HAP-1 (cell line): ENCODE results near the gene HSCB.
"Not testable (repeated sequence)": the region's sequence is repeated elsewhere in the genome, so short reads cannot be mapped to it uniquely, and the experiment has no call there.

Experiments
- DNase-seq, 2 experiments: peaks; one replicate each; pipeline ENCODE4 v3.0.0-alpha.2; 2016 to 2020; ENCODE audit warnings: low spot score in 2 of 2
- H3K27me3 ChIP-seq: fragments of 250-450 bp; sonication (Bioruptor Pico); 2 replicates; pipeline ENCODE4 v1.5.1; 2020; ENCODE audit warnings: low read depth, mild to moderate bottlenecking, moderate library complexity
- H3K36me3 ChIP-seq: fragments of 250-450 bp; sonication (Bioruptor Pico); replicated peaks from 2 replicates; pipeline ENCODE4 v1.5.1; 2020; ENCODE audit warnings: mild to moderate bottlenecking
- H3K4me1 ChIP-seq: fragments of 250-450 bp; sonication (Bioruptor Pico); 2 replicates; pipeline ENCODE4 v1.5.1; 2020; ENCODE audit warnings: mild to moderate bottlenecking
- H3K4me3 ChIP-seq: fragments of 250-450 bp; sonication (Bioruptor Pico); 2 replicates; pipeline ENCODE4 v1.5.1; 2020; ENCODE audit warnings: mild to moderate bottlenecking, moderate library complexity
- H3K9me3 ChIP-seq: fragments of 250-450 bp; sonication (Bioruptor Pico); 2 replicates; pipeline ENCODE4 v1.5.1; 2020; ENCODE audit warnings: mild to moderate bottlenecking, moderate library complexity
- in situ Hi-C: fragments of 300-500 bp; cut with MboI; formaldehyde crosslinking; loops from 3 replicates; pipeline ENCODE4 v1.14.3; 2020; ENCODE audit warnings: low sequenced_read_pairs, inconsistent platforms, mixed read lengths

Gene HSCB

DNA sequence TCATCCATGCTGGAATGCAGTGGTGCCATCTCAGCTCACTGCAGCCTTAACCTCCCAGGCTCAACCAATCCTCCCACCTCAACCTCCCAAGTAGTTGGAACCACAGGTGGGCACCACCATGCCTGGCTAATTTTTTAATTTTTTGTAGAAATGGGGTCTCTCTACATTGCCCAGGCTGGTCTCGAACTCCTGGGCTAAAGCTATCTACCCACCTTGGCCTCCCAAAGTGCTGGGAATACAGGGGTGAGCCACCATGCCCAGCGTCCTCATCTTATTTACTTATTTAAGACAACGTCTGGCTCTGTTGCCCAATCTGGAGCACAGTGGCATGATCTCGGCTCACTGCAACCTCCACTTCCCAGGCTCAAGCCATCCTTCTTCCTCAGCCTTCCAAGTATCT is 20.2 kb downstream of the HSCB start:
- H3K4me1 ChIP-seq: peaks cover 11% of the 10 kb centered on the region
- H3K27me3 ChIP-seq, H3K4me3 ChIP-seq, H3K36me3 ChIP-seq, H3K9me3 ChIP-seq, in situ Hi-C loops, DNase-seq: not testable (repeated sequence)

DNA sequence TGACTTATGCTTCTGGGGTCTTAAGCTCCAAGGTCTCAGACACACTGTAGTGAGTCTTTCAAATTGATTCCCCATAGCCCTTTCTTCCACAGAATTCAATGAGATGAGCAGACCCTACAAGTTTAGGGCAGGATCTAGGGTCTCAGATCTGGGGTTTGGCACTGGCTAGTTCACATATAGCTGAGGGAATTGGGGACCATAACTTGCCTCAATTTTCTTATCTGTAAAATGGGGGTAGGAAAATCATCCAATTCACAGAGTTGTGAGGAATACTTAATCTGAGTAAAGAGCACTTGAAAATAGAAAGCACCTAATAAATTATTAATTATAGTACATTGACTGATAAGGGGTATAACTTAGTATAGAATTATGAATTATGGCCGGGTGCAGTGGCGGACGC is 24.8 kb downstream of the HSCB start:
- no peaks in the 10 kb centered on the region for H3K27me3 ChIP-seq
- no peak overlapping the region for H3K4me3 ChIP-seq
- no peaks in the 10 kb centered on the region for H3K9me3 ChIP-seq
- H3K36me3 ChIP-seq: no peaks in the 10 kb centered on the region
- H3K4me1 ChIP-seq: no peaks in the 10 kb centered on the region
- no peak for DNase-seq
- in situ Hi-C loops: no loop called here

DNA sequence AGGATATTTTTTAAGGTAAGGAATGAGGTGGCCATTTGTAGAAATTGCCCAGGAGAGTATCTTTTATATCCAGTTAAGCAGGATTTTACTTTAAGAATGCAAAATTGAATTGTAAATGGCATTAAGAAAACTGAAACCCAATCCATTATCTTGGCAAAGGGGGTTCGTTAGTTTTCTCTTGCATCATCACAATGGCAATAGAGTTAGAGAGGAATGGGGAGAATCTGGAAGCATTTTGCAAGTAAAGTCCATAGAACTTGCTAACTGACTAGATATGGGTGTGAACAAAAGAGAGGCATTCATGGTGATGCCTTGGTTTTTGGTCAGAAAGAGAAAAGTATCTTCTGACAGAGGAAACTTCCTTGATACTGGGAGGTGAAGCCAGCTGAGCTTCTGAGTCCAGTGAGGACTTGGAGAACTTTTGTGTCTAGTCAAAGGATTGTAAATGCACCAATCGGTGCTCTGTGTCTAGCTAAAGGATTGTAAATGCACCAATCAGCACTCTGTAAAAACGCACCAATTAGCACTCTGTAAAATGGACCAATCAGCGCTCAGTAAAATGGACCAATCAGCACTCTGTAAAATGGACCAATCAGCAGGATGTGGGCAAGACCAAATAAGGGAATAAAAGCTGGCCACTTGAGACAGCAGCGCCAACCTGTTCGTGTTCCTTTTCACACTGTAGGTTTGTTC is 27.0 kb downstream of the HSCB start:
- H3K9me3 ChIP-seq: no peaks in the 10 kb centered on the region
- no peaks in the 10 kb centered on the region for H3K36me3 ChIP-seq
- in situ Hi-C loops: no loop called here
- no peak for DNase-seq
- H3K27me3 ChIP-seq: no peaks in the 10 kb centered on the region
- no peaks in the 10 kb centered on the region for H3K4me1 ChIP-seq
- H3K4me3 ChIP-seq: no peak overlapping the region

GRCh38 chr22:28769394-28770085 is 27.7 kb downstream of the HSCB start:
- in situ Hi-C loops: no loop called here
- DNase-seq: no peak
- Histone ChIP-seq H3K9me3 (no peaks in the 10 kb centered on the region), H3K27me3 (no peaks in the 10 kb centered on the region), H3K36me3 (peaks cover 3% of the 10 kb centered on the region), H3K4me3 (no peak overlapping the region), H3K4me1 (no peaks in the 10 kb centered on the region)

- no peak for DNase-seq
- Histone ChIP-seq H3K4me3 (no peak overlapping the region), H3K27me3 (no peaks in the 10 kb centered on the region), H3K9me3 (no peaks in the 10 kb centered on the region), H3K4me1 (no peaks in the 10 kb centered on the region), H3K36me3 (peaks cover 19% of the 10 kb centered on the region)
- in situ Hi-C loops: no loop called here
Observed at GRCh38 chr22:28771195-28771791, 29.5 kb downstream of the HSCB start.

DNA sequence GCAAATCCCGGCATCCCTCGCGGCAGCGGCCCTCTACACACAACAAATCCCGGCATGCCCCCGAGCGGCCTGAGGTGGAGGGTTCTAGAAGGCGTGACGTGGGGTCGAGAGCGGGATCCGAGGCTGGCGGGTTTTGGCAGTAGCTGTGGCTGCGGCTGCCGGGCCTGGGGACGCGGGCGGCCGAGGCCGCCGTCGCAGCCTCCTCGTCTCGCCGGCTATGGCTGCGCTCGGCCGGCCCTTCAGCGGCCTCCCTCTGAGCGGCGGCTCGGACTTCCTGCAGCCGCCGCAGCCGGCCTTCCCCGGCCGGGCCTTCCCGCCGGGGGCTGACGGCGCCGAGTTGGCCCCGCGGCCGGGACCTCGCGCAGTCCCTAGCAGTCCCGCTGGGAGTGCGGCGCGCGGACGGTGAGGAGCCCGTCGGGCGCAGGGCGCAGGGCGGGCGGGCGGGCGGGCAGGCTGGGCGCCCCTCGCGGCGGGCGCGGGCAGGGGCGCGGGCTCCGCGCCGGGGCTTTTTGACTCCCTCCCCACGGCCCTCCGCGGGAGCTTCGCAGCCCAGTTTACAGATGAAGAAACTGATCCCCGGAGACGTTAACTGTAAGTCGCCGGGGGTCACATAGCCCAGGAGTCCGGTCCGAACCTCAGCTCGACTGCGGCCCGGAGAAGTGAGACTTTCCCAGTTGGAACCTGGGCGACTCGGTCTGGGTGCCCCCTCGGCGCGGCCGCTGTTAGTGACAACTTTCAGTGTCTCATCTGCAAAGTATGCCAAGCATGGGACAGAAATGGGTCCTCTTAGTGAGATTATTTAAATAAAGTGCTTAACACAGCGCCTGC is 31.0 kb downstream of the HSCB start, which contains the start of gene CCDC117:
TSS of gene CCDC117 (plus strand) at position 63 of the 828 bp plus-strand sequence. CDS start at position 218, 155 bp downstream.
- Histone ChIP-seq H3K4me1 (no peaks in the 10 kb centered on the region), H3K36me3 (peaks cover 19% of the 10 kb centered on the region), H3K9me3 (no peaks in the 10 kb centered on the region), H3K4me3 (peak within 1 kb of the TSS; percentile 68), H3K27me3 (no peaks in the 10 kb centered on the region)
- in situ Hi-C loops: no loop called here
- peak; percentile 93 to 96 for DNase-seq

GRCh38 chr22:28773461-28773867 is 31.6 kb downstream of the HSCB start:
- Histone ChIP-seq H3K4me3 (peak overlapping the region; percentile 68), H3K27me3 (no peaks in the 10 kb centered on the region), H3K36me3 (peaks cover 19% of the 10 kb centered on the region), H3K4me1 (no peaks in the 10 kb centered on the region), H3K9me3 (no peaks in the 10 kb centered on the region)
- in situ Hi-C loops: no loop called here
- no peak for DNase-seq

- in situ Hi-C loops: no loop called here
- peaks cover 19% of the 10 kb centered on the region for H3K36me3 ChIP-seq
Observed at GRCh38 chr22:28774378-28774777, 32.5 kb downstream of the HSCB start.

GRCh38 chr22:28779833-28780232 is 38.0 kb downstream of the HSCB start:
- no peak for DNase-seq
- peaks cover 46% of the 10 kb centered on the region for H3K36me3 ChIP-seq
- no peaks in the 10 kb centered on the region for H3K27me3 ChIP-seq
- H3K4me3 ChIP-seq: no peak overlapping the region
- H3K4me1 ChIP-seq: no peaks in the 10 kb centered on the region
- H3K9me3 ChIP-seq: no peaks in the 10 kb centered on the region
- in situ Hi-C loops: no loop called here

More at GRCh38 chr22:28774378-28774777, 32.5 kb downstream of the HSCB start:
- Histone ChIP-seq H3K9me3 (no peaks in the 10 kb centered on the region), H3K27me3 (no peaks in the 10 kb centered on the region), H3K4me1 (no peaks in the 10 kb centered on the region), H3K4me3 (no peak overlapping the region)
- DNase-seq: no peak

- no peaks in the 10 kb centered on the region for H3K27me3 ChIP-seq
- peaks cover 46% of the 10 kb centered on the region for H3K36me3 ChIP-seq
- no peaks in the 10 kb centered on the region for H3K4me1 ChIP-seq
- H3K4me3 ChIP-seq: no peak overlapping the region
- H3K9me3 ChIP-seq: no peaks in the 10 kb centered on the region
- DNase-seq: no peak
- in situ Hi-C loops: no loop called here
Observed at GRCh38 chr22:28780296-28780695, 38.5 kb downstream of the HSCB start.

GRCh38 chr22:28783786-28784671 is 42.2 kb downstream of the HSCB start:
- H3K27me3 ChIP-seq: no peaks in the 10 kb centered on the region
- H3K4me3 ChIP-seq: no peak overlapping the region
- in situ Hi-C loops: no loop called here
- peaks cover 66% of the 10 kb centered on the region for H3K36me3 ChIP-seq
- no peak for DNase-seq
- H3K9me3 ChIP-seq: no peaks in the 10 kb centered on the region
- H3K4me1 ChIP-seq: no peaks in the 10 kb centered on the region

GRCh38 chr22:28788601-28789000 is 46.8 kb downstream of the HSCB start:
- DNase-seq: no peak
- H3K36me3 ChIP-seq: peaks cover 49% of the 10 kb centered on the region

DNA sequence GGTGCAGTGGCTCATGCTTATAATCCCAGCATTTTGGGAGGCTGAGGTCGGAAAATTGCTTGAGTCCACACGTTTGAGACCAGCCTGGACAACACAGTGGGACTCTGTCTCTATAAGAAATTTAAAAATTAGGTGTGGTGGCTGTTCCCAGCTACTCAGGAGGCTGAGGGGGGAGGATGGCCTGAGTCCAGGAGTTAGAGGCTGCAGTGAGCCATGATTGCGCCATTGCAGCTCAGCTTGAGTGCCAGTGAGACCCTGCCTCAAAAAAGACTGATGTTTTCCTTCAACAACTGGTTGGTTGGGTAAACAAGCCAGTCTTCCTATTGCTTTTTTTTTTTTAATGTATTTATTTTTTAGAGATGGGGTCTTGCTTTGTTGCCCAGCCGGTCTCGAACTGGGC is 49.3 kb downstream of the HSCB start:
- no peaks in the 10 kb centered on the region; the same call in 1 of the 2 replicates for H3K4me1 ChIP-seq
- in situ Hi-C loops: no loop called here

More at GRCh38 chr22:28788601-28789000, 46.8 kb downstream of the HSCB start:
- in situ Hi-C loops: no loop called here
- Histone ChIP-seq H3K27me3 (no peaks in the 10 kb centered on the region), H3K9me3 (no peaks in the 10 kb centered on the region), H3K4me1 (no peaks in the 10 kb centered on the region), H3K4me3 (no peak overlapping the region)

More for the DNA sequence above, 49.3 kb downstream of the HSCB start:
- peaks cover 49% of the 10 kb centered on the region for H3K36me3 ChIP-seq
- no peak overlapping the region for H3K4me3 ChIP-seq
- H3K27me3 ChIP-seq: no peaks in the 10 kb centered on the region
- DNase-seq: no peak
- H3K9me3 ChIP-seq: no peaks in the 10 kb centered on the region
